ENCODE measurements around the gene MPHOSPH9. TPM values are rescaled to one million over a fixed set of nuclear protein-coding genes. Genes with fewer than 3 reads are reported as not detected.

The MPHOSPH9 gene
- 55.9 TPM for polyA plus RNA-seq (ENCODE audit: insufficient read length)
- long read RNA-seq, donor 1, partial matches to known transcripts = 0 of 1 reads
- long read RNA-seq, donor 1, other reads (novel, unspliced or antisense) = 0 of 1 reads
- long read RNA-seq, donor 2 = 0 reads
- long read RNA-seq, donor 3, partial matches to known transcripts = 61 of 61 reads
- long read RNA-seq, donor 3, other reads (novel, unspliced or antisense) = 0 of 61 reads
- long read RNA-seq, donor 4 = 0 reads
- long read RNA-seq, donor 5, full-length matches to known transcripts = 1 of 1 reads
- long read RNA-seq, donor 5, partial matches to known transcripts = 0 of 1 reads
- long read RNA-seq, donor 5, other reads (novel, unspliced or antisense) = 0 of 1 reads
- long read RNA-seq, donor 6 = 0 reads
- long read RNA-seq, donor 7, partial matches to known transcripts = 41 of 42 reads
- long read RNA-seq, donor 7, other reads (novel, unspliced or antisense) = 0 of 42 reads
- long read RNA-seq, donor 8 = 0 reads

GRCh38 chr12:123232807-123233504 lies at the start of gene MPHOSPH9, which contains the start of gene MTRFR:
Gene MPHOSPH9 (minus strand): TSS chr12:123233141. CDS start chr12:123230364, 2,777 bp downstream.
Gene MTRFR (plus strand): TSS chr12:123233436. CDS start chr12:123253675, 20,239 bp downstream.
- DNase-seq = peak; percentile 100

DNA sequence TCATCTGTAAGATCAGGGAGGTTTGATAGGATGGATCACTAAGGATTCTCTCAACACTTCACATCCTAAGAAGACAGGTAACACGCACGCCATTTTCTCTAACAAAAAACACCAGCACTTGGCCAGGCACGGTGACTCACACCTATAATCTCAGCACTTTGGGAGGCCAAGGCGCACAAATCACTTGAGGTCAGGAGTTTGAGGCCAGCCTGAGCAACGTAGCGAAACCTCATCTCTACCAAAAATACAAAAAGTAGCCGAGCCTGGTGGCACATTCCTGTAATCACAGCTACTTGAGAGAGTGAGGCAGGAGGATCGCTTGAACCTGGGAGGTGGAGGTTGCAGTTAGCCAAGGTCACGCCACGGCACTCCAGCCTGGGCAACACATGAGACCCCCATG lies 49.2 kb upstream of the MPHOSPH9 start:
- no peak for DNase-seq

- DNase-seq = no peak
These were observed 48.0 kb upstream of the MPHOSPH9 start for GRCh38 chr12:123280971-123281370.

DNA sequence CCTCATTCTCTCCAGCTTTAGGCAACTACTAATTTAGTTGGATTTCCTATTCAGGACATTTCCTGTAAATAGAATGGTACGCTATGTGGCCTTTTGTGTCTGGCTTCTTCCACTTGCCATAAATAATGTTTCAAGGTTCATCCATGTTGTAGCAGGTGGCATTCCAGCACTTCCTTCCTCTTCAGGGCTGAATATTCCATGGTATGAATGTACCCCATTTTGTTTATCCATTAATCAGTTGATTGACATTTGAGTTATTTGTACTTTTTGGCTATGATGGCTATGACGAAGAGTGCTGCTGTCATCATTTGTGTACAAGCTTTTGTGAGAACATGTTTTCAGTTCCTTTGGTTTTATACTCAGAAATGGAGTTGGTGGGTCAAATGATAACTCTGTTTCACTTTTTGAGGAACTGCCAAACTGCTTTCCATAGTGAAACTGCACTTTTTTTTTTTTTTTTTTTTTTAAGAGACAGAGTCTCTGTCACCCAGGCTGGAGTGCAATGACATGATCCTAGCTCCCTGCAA lies 45.2 kb upstream of the MPHOSPH9 start:
- no peak for DNase-seq

DNA sequence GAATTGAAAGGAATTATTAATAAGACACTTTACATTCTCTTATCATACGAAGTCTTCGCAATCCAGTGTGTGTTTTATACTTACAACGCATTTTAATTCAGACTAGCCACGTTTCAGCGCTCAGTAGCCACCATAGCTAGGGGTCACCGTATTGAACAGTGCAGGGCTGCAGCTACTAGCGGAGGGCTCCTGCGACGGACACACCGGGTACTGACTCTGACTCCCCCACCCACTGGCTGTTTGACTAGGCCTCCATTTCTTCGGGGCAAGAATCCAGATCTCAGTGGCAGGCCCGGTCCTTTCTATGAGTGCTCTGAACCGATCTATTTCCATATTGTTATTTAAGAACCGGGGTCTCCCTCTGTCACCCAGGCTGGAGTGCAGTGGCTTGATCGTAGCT lies 40.2 kb upstream of the MPHOSPH9 start:
- no peak for DNase-seq

- DNase-seq = no peak
These were observed 38.2 kb upstream of the MPHOSPH9 start for GRCh38 chr12:123271001-123271668.

GRCh38 chr12:123270214-123271000 lies 37.5 kb upstream of the MPHOSPH9 start:
- no peak for DNase-seq

DNA sequence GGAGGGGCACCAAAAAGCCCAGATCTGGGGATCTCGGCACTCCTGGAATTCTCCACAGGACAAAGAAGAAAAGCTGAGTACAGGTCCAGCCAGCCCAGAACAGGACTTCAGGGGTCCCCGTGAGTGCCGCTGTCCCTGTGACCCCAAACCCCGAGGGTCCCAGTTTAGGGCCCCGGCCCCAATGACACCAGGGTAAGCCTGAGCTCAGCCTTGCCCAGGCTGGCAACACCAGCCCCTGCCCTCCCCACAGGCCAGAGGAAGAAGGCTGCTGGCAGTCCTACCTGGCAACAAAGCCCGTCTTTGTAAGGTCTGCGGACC lies 36.9 kb upstream of the MPHOSPH9 start:
- DNase-seq = no peak

DNA sequence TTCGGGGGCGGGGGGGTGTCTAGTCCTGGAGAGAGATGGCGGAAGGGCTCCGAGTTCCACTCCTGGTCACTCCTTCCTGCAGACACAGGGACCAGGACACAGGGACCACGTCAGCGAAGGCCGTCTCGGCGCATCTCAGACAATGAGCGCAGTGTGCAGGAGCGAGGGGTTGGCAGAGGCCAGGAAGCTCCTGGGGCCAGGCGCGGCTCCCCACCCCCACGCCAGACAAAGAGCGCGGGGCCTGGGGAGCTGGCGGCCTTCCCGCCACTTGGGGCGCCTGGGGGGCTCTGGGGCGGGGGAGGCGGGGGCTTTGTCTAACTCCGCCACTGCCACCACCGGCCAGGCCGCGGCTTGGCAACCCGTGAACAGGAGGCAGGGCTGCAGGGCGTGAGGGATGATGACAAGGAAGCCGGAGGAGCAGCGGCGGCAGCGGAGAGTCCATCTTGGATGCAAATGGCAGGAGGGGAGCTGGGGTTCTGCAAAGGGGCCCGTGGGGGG lies 36.5 kb upstream of the MPHOSPH9 start:
- peak; percentile 59 for DNase-seq

- no peak for DNase-seq
These were observed 35.9 kb upstream of the MPHOSPH9 start for GRCh38 chr12:123268850-123269249.

DNA sequence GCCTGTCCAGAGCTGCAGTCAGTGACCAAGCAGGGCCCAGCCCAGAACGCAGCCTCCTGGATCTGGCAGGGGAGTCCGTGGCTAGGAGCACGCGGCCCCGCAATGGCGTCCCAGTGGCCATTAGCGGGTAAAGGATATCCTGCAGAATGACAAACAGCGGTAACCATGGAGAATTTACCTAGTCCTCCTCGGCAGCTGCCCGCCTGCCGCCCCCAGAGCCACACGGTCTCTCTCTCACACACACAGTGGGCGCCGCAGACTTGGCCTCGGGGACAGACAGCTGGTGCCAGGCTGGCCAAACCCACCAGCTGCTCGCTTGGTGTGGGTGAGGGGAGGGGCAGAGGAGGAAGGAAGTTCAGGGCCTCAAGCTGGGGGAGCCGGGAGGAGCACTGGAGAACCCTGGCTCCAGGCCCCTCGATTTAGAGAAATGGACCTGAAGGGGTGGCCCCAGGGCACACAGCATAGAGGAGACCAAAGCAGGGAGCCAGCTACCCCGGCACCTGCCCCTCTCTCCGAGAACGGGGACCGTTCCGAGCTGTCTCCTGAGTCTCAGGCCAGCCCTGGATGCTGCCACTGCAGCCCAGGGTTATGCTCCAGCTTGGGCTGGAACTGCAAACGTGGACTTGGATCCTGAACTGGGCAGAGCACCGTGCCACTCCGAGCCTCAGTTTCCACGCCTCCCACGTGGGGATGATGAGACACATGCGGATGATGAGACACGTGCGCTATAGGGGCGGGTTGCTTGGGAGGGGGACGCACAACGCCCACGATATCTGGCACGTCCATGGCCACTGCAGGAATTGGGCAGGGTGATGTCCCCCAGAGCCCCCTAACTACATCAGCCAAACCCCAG lies 35.3 kb upstream of the MPHOSPH9 start:
- no peak for DNase-seq

- no peak for DNase-seq
These were observed 34.5 kb upstream of the MPHOSPH9 start for GRCh38 chr12:123267335-123267920.

DNA sequence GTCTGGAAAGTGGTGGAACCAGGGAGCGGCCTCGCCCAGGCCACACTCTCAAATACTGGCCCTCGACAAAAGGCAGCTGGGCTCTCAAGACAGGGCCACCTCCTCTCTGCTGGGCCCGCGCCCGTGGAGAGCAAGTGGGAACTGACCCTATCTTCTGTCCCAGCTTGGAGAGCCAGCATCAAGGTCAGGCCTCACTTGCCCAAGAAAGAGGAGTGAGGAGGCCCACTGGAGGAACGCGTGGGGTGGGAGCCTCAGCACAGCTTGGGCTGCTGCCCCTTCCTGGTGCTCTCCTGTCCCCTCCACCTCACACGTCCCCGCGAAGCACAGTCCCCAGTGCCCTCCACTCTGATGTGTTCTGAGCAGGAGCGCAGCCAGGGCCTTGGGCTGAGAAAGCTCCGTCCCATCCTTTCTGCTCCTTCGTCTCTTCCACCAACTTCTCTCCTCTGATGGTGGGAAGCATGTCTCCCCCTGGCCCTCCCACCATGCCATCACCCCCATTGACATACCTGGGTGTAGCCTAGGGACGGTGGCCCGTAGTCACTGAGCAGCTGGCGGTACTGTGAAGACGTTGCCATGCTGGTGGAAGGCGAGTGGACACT lies 33.8 kb upstream of the MPHOSPH9 start:
- DNase-seq = no peak

DNA sequence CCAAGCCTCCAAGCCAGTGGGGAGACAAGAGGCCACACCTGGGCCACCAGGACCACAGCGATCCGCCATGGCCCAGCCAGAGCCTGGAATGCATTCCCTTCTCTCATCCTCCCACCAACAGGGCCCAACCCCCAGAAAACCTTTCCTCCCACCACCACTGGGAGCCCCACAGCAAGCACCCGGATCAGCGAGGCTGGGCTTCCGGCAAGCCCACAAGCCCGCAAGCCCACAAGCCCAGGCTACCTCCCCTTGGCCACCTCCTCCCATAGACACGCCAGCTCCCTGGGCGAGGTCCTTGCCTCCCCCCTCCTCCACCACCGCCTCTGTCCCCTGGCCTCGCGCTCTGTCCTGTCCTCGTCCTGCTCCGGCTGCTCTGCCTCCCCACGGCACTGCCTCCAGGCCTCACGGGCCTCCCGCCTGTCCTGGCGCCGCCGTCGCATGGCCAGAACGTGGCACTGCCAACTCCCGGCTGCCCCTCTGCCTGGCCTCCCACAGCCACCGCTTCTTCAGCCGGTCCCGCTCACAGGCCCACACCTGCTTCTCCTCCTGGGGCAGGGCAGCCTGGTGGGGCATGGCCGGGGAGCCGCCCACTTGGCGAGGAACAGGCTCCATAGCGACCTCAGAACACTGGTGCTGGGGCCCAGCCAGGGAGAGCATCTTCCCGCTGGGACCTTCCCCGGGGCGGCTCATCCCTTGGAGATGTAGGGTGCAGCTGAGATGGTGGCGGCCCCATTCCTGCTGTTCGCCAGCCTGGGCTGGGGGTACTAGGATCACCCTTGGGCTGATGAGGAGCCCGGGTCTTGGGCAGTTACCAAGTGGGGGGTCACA lies 33.1 kb upstream of the MPHOSPH9 start:
- no peak for DNase-seq

DNA sequence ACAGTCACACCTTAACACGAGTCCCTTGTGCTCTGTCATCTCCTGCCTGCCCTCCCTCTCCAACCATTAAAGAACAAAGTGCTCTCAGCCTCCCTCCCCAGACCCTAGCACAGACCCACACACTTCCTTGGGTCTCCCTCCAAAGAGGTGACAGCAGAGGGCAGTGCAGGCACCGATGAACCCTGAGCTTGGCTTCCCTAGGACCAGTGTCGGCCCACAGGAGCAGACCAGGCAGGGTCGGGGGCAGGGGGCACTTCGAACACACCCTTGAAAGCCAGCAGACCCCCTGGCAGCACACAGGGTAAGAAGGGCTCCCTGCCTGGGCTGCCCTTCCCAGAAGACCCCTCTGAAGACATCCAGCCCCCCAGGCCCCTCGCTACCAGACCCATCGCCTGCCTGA lies 31.7 kb upstream of the MPHOSPH9 start:
- no peak for DNase-seq

- no peak for DNase-seq
These were observed 30.4 kb upstream of the MPHOSPH9 start for GRCh38 chr12:123263196-123263817.

DNA sequence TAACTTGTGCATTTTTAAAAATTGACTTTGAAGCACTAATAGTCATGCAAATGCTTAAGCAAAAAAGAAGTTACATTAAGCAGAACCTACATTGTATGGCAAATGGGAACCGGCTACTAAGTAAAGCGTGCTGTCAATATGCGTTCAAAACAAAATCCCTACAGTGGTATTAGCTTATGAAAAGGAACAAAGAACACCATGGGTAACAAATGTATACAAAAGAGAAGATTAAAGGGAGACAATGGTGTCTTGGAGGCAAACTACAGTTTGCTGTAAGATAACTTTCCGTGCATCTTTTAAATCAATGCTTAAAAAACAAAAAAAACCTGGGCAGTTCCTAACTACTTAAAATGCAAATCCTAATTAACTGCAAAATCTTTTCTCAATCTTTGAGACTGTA lies 28.3 kb upstream of the MPHOSPH9 start:
- DNase-seq = no peak

DNA sequence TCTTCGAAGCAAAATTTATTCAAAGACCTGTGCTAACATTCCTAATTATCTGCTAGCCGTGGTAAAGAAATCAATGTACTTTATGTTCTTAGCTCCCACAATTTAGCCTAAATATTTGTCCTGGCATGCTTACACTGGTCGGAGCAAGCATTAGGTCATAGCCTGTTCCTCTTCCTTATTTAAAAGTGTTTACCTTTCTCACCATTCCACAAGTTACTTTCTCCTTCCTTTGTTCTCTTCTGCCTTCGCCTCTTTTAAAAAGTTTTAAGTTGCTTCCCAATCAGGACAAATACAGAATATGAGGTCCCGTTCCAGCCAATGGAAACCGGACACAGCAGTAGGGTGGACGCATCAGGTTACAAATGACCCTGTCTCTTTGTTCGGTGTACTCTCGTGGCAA lies 27.1 kb upstream of the MPHOSPH9 start:
- no peak for DNase-seq
